ENCODE data around the gene TOMM70. TPM values are rescaled to one million over a fixed set of nuclear protein-coding genes. Genes with fewer than 3 reads are reported as not detected.

TOMM70 gene
- polyA plus RNA-seq, 2 of the 4 experiments (the other 2 are of a cell fraction): 49.3 to 61.8 TPM

GRCh38 chr3:100333051-100333450, 67.8 kb downstream of the TOMM70 start:
- no peak overlapping the region for H3K4me3 ChIP-seq
- ATAC-seq (no peak), FAIRE-seq (no peak), DNase-seq (ENCODE audit: low read depth in 1 of 2, low spot score in 1 of 2) (no peak)
- ChIA-PET POLR2A (interaction anchor here (0.5 to 0.6 kb wide), 2 partner anchors 72 to 501 kb away, joined by 3 read pairs; partner anchors contain the start of gene TBC1D23), CTCF (interaction anchor here (0.6 to 5.9 kb wide), 3 partner anchors 17 to 501 kb away, joined by 3 to 34 read pairs (median 3); no protein-coding TSS in a partner anchor)
- no peak overlapping the region for H3K4me2 ChIP-seq
- no peaks in the 10 kb centered on the region for H3K9me3 ChIP-seq
- peaks cover 12% of the 10 kb centered on the region for H3K4me1 ChIP-seq
- TF ChIP-seq POLR2AphosphoS2 (conservative IDR thresholded peaks at IDR 0.05; ENCODE audit: low read length): no peak
- TF ChIP-seq TFCP2L1 (CRISPR knock-in tag; IDR thresholded peaks at IDR 0.05): no peak
- no peak overlapping the region for H3K27ac ChIP-seq

- ChIA-PET POLR2A (no interaction called here), CTCF (interaction anchor here (0.6 to 5.9 kb wide), 5 partner anchors 15 to 631 kb away, joined by 3 to 34 read pairs (median 3); no protein-coding TSS in a partner anchor)
- no peak for ATAC-seq
Measured at GRCh38 chr3:100331660-100332059, 69.2 kb downstream of the TOMM70 start.

DNA sequence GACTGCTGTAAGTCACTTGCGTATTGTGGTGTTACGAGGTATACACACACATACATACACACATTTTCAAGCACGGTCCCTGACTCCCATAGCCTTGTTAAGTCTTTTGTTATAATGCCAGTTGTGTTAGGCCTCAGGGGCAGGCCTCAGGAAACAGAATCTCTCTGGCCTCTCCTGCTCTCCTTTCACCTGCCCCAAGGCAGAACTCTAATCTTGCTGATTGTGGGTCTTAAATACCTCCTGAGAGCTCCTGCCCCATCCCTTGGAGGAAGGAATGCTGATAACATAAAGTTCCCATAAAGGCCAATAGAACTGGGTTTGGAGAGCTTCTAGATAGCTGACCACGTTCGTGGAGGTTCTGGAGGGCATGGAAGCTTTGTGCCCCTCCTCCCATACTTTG, 70.2 kb downstream of the TOMM70 start:
- 94% methylated on average over 5 of the region's 5 CpGs for WGBS (ENCODE audit: missing lambda C conversion rate)
- H3K27ac ChIP-seq: no peak overlapping the region
- no peaks in the 10 kb centered on the region for H3K9me3 ChIP-seq
- peaks cover 9% of the 10 kb centered on the region for H3K4me1 ChIP-seq
- no peak for DNase-seq (ENCODE audit: low read depth in 1 of 2, low spot score in 1 of 2)
- ChIA-PET CTCF (interaction anchor here (0.6 to 5.9 kb wide), 3 partner anchors 14 to 133 kb away, joined by 3 to 34 read pairs (median 3); no protein-coding TSS in a partner anchor), POLR2A (no interaction called here)
- no peak for FAIRE-seq
- no peak for ATAC-seq
- H3K4me3 ChIP-seq: no peak overlapping the region
- no peak overlapping the region for H3K4me2 ChIP-seq
- no peak for TF ChIP-seq HDAC2 (IDR thresholded peaks at IDR 0.05)

More at GRCh38 chr3:100331660-100332059, 69.2 kb downstream of the TOMM70 start:
- no peak overlapping the region for H3K4me2 ChIP-seq
- 86% methylated on average over 4 of the region's 4 CpGs for WGBS (ENCODE audit: missing lambda C conversion rate)
- no peak overlapping the region for H3K27ac ChIP-seq
- H3K4me1 ChIP-seq: peaks cover 12% of the 10 kb centered on the region
- no peak for DNase-seq (ENCODE audit: low read depth in 1 of 2, low spot score in 1 of 2)
- TF ChIP-seq RNF2 (IDR thresholded peaks at IDR 0.05; ENCODE audit: borderline replicate concordance, low read depth): no peak
- no peak for TF ChIP-seq MAFK (IDR thresholded peaks at IDR 0.05; ENCODE audit: partially characterized antibody)
- no peak for TF ChIP-seq CHD2 (IDR thresholded peaks at IDR 0.05; ENCODE audit: low read length, partially characterized antibody)
- no peak for TF ChIP-seq HOXB5 (CRISPR knock-in tag; IDR thresholded peaks at IDR 0.05)
- no peak for TF ChIP-seq RCOR1 (IDR thresholded peaks at IDR 0.05; ENCODE audit: low read depth, low read length)
- TF ChIP-seq CBX2 (IDR thresholded peaks at IDR 0.05; ENCODE audit: borderline replicate concordance, low read depth): no peak
- TF ChIP-seq EP300 (IDR thresholded peaks at IDR 0.05): no peak
- TF ChIP-seq KDM1A (IDR thresholded peaks at IDR 0.05; ENCODE audit: low read depth): no peak
- no peak for TF ChIP-seq ATOH8 (CRISPR knock-in tag; IDR thresholded peaks at IDR 0.05; ENCODE audit: low read depth)
- TF ChIP-seq FOSL2 (IDR thresholded peaks at IDR 0.05): no peak
- TF ChIP-seq FOSL2 (CRISPR knock-in tag; IDR thresholded peaks at IDR 0.05): no peak
- no peak for TF ChIP-seq MAX (IDR thresholded peaks at IDR 0.05)
- TF ChIP-seq POLR2AphosphoS2 (conservative IDR thresholded peaks at IDR 0.05; ENCODE audit: low read length): no peak
- TF ChIP-seq ESRRA (IDR thresholded peaks at IDR 0.05; ENCODE audit: borderline replicate concordance, low read length): no peak
- TF ChIP-seq ZFP36 (IDR thresholded peaks at IDR 0.05; ENCODE audit: borderline replicate concordance, partially characterized antibody): no peak
- no peak for FAIRE-seq
- no peak overlapping the region for H3K4me3 ChIP-seq
- H3K9me3 ChIP-seq: no peaks in the 10 kb centered on the region

DNA sequence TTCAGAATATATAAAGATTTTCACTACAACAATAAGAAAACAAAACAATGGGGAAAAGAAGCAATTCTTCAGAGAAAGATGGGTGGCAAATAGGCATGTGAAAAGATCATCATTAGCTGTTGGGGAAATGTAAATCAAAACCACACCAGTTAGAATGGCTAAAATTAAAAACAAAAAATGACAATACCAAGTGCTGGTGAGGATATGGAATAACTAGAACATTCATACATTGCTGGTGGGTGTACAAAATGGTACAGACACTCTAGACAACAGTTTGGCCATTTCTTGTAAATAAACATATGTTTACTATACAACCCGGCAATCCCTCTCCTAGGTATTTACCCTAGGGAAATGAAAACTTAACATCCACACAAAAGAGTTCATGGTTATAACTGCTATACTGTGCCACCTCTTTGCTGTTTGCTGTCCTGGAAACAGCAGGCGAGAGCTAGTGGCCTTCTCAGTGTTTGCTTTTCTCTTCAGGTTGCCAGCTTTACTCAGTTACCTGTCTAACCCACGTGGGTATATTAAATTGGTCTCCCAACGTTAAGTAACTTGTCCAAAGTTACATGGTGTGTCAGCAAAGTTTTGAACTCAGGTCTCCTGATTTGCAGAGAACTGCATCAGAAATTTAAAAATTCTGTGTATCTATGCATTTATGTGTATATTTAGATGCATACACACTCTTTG, 70.9 kb downstream of the TOMM70 start:
- Histone ChIP-seq H3K27ac (no peak overlapping the region), H3K4me2 (no peak overlapping the region), H3K4me3 (no peak overlapping the region), H3K9me3 (no peaks in the 10 kb centered on the region), H3K4me1 (peaks cover 5% of the 10 kb centered on the region; the same call in 1 of the 3 replicates)
- ATAC-seq: no peak
- DNase-seq (ENCODE audit: low read depth in 1 of 2, low spot score in 1 of 2): no peak
- POLR2A ChIA-PET: interaction anchor here (0.6 kb wide), 1 partner anchor 72 kb away, joined by 4 read pairs; the partner anchor contains the start of gene LNP1
- FAIRE-seq: no peak
- CTCF ChIA-PET: interaction anchor here (1.1 to 5.9 kb wide), 2 partner anchors 14 kb away, joined by 3 to 34 read pairs; no protein-coding TSS in a partner anchor
- 52% methylated on average over 4 of the region's 4 CpGs for WGBS (ENCODE audit: missing lambda C conversion rate)
- no peak for TF ChIP-seq EHMT2 (IDR thresholded peaks at IDR 0.05; ENCODE audit: low read depth)
- no peak for TF ChIP-seq HDAC2 (IDR thresholded peaks at IDR 0.05)
- TF ChIP-seq MYC (IDR thresholded peaks at IDR 0.05; ENCODE audit: borderline replicate concordance, low read length): no peak
- no peak for TF ChIP-seq MAZ (IDR thresholded peaks at IDR 0.05; ENCODE audit: borderline replicate concordance, low read depth, low read length)
- no peak for TF ChIP-seq EHF (CRISPR knock-in tag; IDR thresholded peaks at IDR 0.05)
- no peak for TF ChIP-seq ZNF302 (CRISPR knock-in tag; IDR thresholded peaks at IDR 0.05)
- no peak for TF ChIP-seq NR3C1 (IDR thresholded peaks at IDR 0.05)
- TF ChIP-seq NPAS2 (CRISPR knock-in tag; IDR thresholded peaks at IDR 0.05; ENCODE audit: borderline replicate concordance): no peak
- no peak for TF ChIP-seq ELK1 (IDR thresholded peaks at IDR 0.05; ENCODE audit: low read depth, low read length)
- no peak for TF ChIP-seq TP53 (CRISPR knock-in tag; IDR thresholded peaks at IDR 0.05)
- TF ChIP-seq CHD2 (IDR thresholded peaks at IDR 0.05; ENCODE audit: low read length, partially characterized antibody): no peak
- TF ChIP-seq RAD21 (conservative IDR thresholded peaks at IDR 0.05 in 1 of 2, IDR thresholded peaks at IDR 0.05 in 1 of 2): no peak
- no peak for TF ChIP-seq POLR2A (IDR thresholded peaks at IDR 0.05; ENCODE audit: low read length)
- TF ChIP-seq ATOH8 (CRISPR knock-in tag; IDR thresholded peaks at IDR 0.05; ENCODE audit: low read depth): no peak
- TF ChIP-seq RARB (CRISPR knock-in tag; IDR thresholded peaks at IDR 0.05): no peak

Data from A549 (cell line).